Endothelial cell of umbilical vein (primary cell): ENCODE data around the gene LARP1. TPM values are rescaled to one million over a fixed set of nuclear protein-coding genes. Genes with fewer than 3 reads are reported as not detected.

Source experiments
- BruUV-seq: library from RNA; stranded (reverse); fragments of 400-500 nt; replicated peaks from 2 replicates; lab custom pipeline; 2021; lab: Mats Ljungman, UMichigan
- CTCF ChIA-PET: fragments of 300-600, 350-600 bp; sonication (Branson Sonifier 250); formaldehyde crosslinking; loops from one replicate; lab custom pipeline; 2021; ENCODE audit warnings: antibody characterized with exemption, inconsistent platforms; lab: Charles Lee
- POLR2A ChIA-PET: fragments of 300-600, 350-600 bp; sonication (Branson Sonifier 250); formaldehyde crosslinking; loops from one replicate; lab custom pipeline; 2021; ENCODE audit warnings: antibody characterized with exemption, inconsistent platforms; lab: Charles Lee
- DNase-seq: peaks from one replicate; pipeline ENCODE4 v3.0.0-alpha.2; 2011; ENCODE audit warnings: low read depth, low spot score
- FAIRE-seq: peaks from 2 replicates; lab custom pipeline; 2011; peaks lifted over from hg19 to GRCh38; lab: Jason Lieb, UNC
- H2AFZ ChIP-seq: 2 replicates; pipeline ENCODE4 v1.6.0; 2012; ENCODE audit warnings: low read depth, low read length, control low read depth, inconsistent platforms
- H3K27ac ChIP-seq: 2 replicates; pipeline ENCODE4 v1.5.1; 2011; ENCODE audit warnings: low read depth, mild to moderate bottlenecking, control low read depth, low read length, moderate library complexity; ENCODE audit not compliant: insufficient read depth
- H3K27me3 ChIP-seq, 2 experiments: 2 replicates each; pipeline versions ENCODE4 v1.6.0 to v1.6.1; 2011; ENCODE audit warnings: low read length in 2 of 2, mixed read lengths in 1 of 2; ENCODE audit not compliant: control insufficient read depth in 2 of 2, insufficient read depth in 2 of 2
- H3K36me3 ChIP-seq, 2 experiments: 2 replicates in 1 of 2; 3 replicates in 1 of 2; pipeline ENCODE4 v1.5.1; 2011; ENCODE audit warnings: low read length in 2 of 2, mild to moderate bottlenecking in 1 of 2, moderate library complexity in 1 of 2; ENCODE audit not compliant: control insufficient read depth in 2 of 2, insufficient read depth in 2 of 2; ENCODE audit errors: extremely low read depth in 1 of 2
- H3K4me1 ChIP-seq: 3 replicates; pipeline ENCODE4 v1.5.1; 2011; ENCODE audit warnings: mild to moderate bottlenecking, low read length; ENCODE audit not compliant: control insufficient read depth, insufficient read depth; ENCODE audit errors: extremely low read depth
- H3K4me2 ChIP-seq: 2 replicates; pipeline ENCODE4 v1.6.1; 2011; ENCODE audit warnings: low read length, control low read depth, mixed read lengths; ENCODE audit not compliant: insufficient read depth
- H3K4me3 ChIP-seq, 3 experiments: fragments of 200-600 bp in 1 of 3; sonication (generic), shearing (Covaris generic) in 1 of 3; replicated peaks in 1 of 3; 2 replicates each; pipeline ENCODE4 v1.5.1; 2011 to 2016; ENCODE audit warnings: control low read depth in 3 of 3, low read length in 3 of 3, mild to moderate bottlenecking in 2 of 3, inconsistent platforms in 1 of 3, low read depth in 1 of 3, moderate library complexity in 1 of 3; ENCODE audit not compliant: insufficient read depth in 1 of 3
- H3K79me2 ChIP-seq: 2 replicates; pipeline ENCODE4 v1.6.0; 2012; ENCODE audit warnings: low read length, inconsistent platforms; ENCODE audit not compliant: control insufficient read depth, insufficient read depth
- H3K9ac ChIP-seq: replicated peaks from 2 replicates; pipeline ENCODE3; 2011; ENCODE audit warnings: low read length, control low read depth; ENCODE audit not compliant: insufficient read depth; ENCODE audit errors: extremely low read depth
- H3K9me1 ChIP-seq: replicated peaks from 3 replicates; pipeline ENCODE4 v1.6.0; 2011; ENCODE audit warnings: mild to moderate bottlenecking, low read length; ENCODE audit not compliant: control insufficient read depth, insufficient read depth; ENCODE audit errors: extremely low read depth
- H3K9me3 ChIP-seq: replicated peaks from 2 replicates; pipeline ENCODE4 v1.5.1; 2012; ENCODE audit warnings: low read length, inconsistent platforms; ENCODE audit not compliant: control insufficient read depth, insufficient read depth
- H4K20me1 ChIP-seq: replicated peaks from 2 replicates; pipeline ENCODE3; 2011; ENCODE audit warnings: mild to moderate bottlenecking, low read length; ENCODE audit not compliant: control insufficient read depth, insufficient read depth; ENCODE audit errors: extremely low read depth
- EZH2 ChIP-seq: IDR thresholded peaks from 2 replicates; pipeline ENCODE4 v1.6.1; 2012; ENCODE audit warnings: borderline replicate concordance, low read depth, mild to moderate bottlenecking, moderate library complexity, low read length, inconsistent platforms; ENCODE audit not compliant: severe bottlenecking
- FOS ChIP-seq: IDR thresholded peaks from 2 replicates; pipeline ENCODE4 v1.6.1; 2011; ENCODE audit warnings: mild to moderate bottlenecking, low read length, moderate library complexity, borderline replicate concordance; ENCODE audit not compliant: insufficient read depth
- GATA2 ChIP-seq: IDR thresholded peaks from 2 replicates; pipeline ENCODE4 v1.7.0; 2011; ENCODE audit warnings: low read depth, mild to moderate bottlenecking, moderate library complexity, mixed read lengths, low read length; ENCODE audit not compliant: insufficient read length, insufficient read depth
- JUN ChIP-seq: IDR thresholded peaks from 2 replicates; pipeline ENCODE4 v1.6.1; 2011; ENCODE audit warnings: borderline replicate concordance, low read depth; ENCODE audit not compliant: insufficient read length, insufficient read depth
- MYC ChIP-seq: IDR thresholded peaks from one replicate; pipeline ENCODE4 v1.6.1; 2011; ENCODE audit warnings: mild to moderate bottlenecking, low read depth, low read length
- POLR2A ChIP-seq: IDR thresholded peaks from 2 replicates; pipeline ENCODE4 v1.6.1; 2012; ENCODE audit warnings: low read depth, mild to moderate bottlenecking, control low read depth, low read length
- POLR2AphosphoS5 ChIP-seq: IDR thresholded peaks from 2 replicates; pipeline ENCODE4 v1.6.1; 2012; ENCODE audit warnings: low read depth, mild to moderate bottlenecking, control low read depth, low read length, moderate library complexity; ENCODE audit not compliant: insufficient read depth
- dilution Hi-C: fragments of 300-500 bp; cut with MboI; formaldehyde crosslinking; loops from one replicate; pipeline ENCODE4 v1.15.0; 2019; ENCODE audit warnings: low sequenced_read_pairs; ENCODE audit not compliant: extremely low pct_ligation_motif_present
- intact Hi-C: fragments of 100-400 bp; cut with micrococcal nuclease; formaldehyde crosslinking; loops from one replicate; pipeline ENCODE4 v1.10.0; 2022
- polyA plus RNA-seq, 4 experiments: library from polyadenylated mRNA; depleted of rRNA in 3 of 4; stranded (reverse) in 3 of 4; unstranded in 1 of 4; fragments of >200 nt; gene quantifications; 2 replicates each; pipeline versions ENCODE4 v1.2.1 to v1.2.3, GENCODE V29; 2011 to 2012; ENCODE audit warnings: missing spikeins in 1 of 4
- total RNA-seq: library from RNA; stranded (reverse); gene quantifications from 2 replicates; pipeline ENCODE4 v1.2.3, GENCODE V29; 2021
- TF ChIP-seq, protein P1 (sequence below), 2 donors: IDR thresholded peaks; 1 replicate in 1 of 2; 2 replicates in 1 of 2; pipeline ENCODE4 v1.5.1; 2011; ENCODE audit warnings: low read length in 2 of 2, mild to moderate bottlenecking in 2 of 2, moderate library complexity in 2 of 2, control low read depth in 1 of 2, inconsistent platforms in 1 of 2, low read depth in 1 of 2; ENCODE audit not compliant: insufficient read depth in 1 of 2; ENCODE audit errors: extremely low read depth in 1 of 2
- TF ChIP-seq, protein P2 (sequence below): IDR thresholded peaks from 2 replicates; pipeline ENCODE4 v1.6.1; 2011; ENCODE audit not compliant: insufficient read depth, insufficient read length

Gene LARP1
- total and polyA plus RNA-seq, 2 donors (not counting 3 experiments of a cell fraction or from before 2014, with no cell fraction given) = 70.4 to 252 TPM

DNA sequence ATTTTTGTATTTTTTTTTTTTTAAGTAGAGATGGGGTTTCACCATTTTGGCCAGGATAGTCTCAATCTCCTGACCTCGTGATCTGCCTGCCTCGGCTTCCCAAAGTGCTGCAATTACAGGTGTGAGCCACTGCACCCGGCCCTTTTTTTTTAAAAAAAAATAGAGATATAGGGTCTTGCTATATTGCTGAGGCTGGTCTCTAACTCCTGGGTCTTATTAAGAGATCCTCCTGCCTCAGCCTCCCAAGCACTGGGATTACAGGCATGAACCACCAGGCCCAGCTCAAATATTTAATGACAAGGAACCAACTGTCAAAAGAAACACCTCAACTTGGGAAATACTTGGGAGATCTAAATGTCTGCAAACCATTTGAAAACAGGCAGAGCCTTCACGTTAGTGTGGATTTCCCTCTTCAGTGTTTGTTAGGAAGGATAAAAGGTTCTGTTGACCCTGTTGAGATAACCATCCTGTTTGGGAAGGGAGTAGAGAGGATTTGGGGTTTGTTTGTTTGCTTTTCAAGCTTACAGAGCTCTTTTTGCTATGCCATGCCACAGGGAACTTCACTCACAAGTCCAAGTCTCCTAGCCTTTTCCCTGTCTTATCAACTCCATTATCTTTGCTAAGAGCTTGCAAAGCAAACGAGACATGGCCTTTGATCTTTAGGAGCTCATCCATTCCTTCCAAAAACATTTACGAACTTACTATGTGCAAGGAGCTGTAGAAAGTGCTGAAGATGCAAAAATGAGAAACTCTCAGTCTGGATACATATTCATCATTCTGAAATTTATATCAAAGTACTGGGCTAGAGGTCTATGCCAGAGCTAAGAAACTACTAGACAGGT lies 87.7 kb downstream of the LARP1 start:
- Histone ChIP-seq H2AFZ (no peak overlapping the region), H3K4me1 (peaks cover 9% of the 10 kb centered on the region), H3K9ac (no peak overlapping the region), H3K79me2 (no peaks in the 10 kb centered on the region), H3K27ac (no peak overlapping the region), H3K4me2 (no peak overlapping the region), H3K9me3 (no peaks in the 10 kb centered on the region), H4K20me1 (no peaks in the 10 kb centered on the region), H3K36me3 (no peaks in the 10 kb centered on the region), H3K4me3 (no peak overlapping the region), H3K9me1 (no peaks in the 10 kb centered on the region), H3K27me3 (no peaks in the 10 kb centered on the region)
- BruUV-seq = no TSS peak
- TF ChIP-seq, protein P1, sequence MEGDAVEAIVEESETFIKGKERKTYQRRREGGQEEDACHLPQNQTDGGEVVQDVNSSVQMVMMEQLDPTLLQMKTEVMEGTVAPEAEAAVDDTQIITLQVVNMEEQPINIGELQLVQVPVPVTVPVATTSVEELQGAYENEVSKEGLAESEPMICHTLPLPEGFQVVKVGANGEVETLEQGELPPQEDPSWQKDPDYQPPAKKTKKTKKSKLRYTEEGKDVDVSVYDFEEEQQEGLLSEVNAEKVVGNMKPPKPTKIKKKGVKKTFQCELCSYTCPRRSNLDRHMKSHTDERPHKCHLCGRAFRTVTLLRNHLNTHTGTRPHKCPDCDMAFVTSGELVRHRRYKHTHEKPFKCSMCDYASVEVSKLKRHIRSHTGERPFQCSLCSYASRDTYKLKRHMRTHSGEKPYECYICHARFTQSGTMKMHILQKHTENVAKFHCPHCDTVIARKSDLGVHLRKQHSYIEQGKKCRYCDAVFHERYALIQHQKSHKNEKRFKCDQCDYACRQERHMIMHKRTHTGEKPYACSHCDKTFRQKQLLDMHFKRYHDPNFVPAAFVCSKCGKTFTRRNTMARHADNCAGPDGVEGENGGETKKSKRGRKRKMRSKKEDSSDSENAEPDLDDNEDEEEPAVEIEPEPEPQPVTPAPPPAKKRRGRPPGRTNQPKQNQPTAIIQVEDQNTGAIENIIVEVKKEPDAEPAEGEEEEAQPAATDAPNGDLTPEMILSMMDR (IDR thresholded peaks at IDR 0.05; ENCODE audit: extremely low read depth in 1 of 2, insufficient read depth in 1 of 2, low read depth in 1 of 2, low read length in 2 of 2) = no peak
- TF ChIP-seq POLR2AphosphoS5 (no peak), JUN (no peak), FOS (no peak), POLR2A (no peak), MYC (no peak), EZH2 (no peak), GATA2 (no peak)
- TF ChIP-seq, protein P2, sequence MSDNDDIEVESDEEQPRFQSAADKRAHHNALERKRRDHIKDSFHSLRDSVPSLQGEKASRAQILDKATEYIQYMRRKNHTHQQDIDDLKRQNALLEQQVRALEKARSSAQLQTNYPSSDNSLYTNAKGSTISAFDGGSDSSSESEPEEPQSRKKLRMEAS = no peak
- DNase-seq = no peak
- CTCF ChIA-PET = no interaction called here
- FAIRE-seq = no peak
- dilution Hi-C loops (no loop called here), intact Hi-C loops (no loop called here)
- POLR2A ChIA-PET = interaction anchor here (0.6 kb wide), 1 partner anchor 454 kb away, joined by 4 read pairs; no protein-coding TSS in a partner anchor
